ENCODE results near the gene PLPPR3. TPM values are rescaled to one million over a fixed set of nuclear protein-coding genes. Genes with fewer than 3 reads are reported as not detected.

PLPPR3 gene, protein sequence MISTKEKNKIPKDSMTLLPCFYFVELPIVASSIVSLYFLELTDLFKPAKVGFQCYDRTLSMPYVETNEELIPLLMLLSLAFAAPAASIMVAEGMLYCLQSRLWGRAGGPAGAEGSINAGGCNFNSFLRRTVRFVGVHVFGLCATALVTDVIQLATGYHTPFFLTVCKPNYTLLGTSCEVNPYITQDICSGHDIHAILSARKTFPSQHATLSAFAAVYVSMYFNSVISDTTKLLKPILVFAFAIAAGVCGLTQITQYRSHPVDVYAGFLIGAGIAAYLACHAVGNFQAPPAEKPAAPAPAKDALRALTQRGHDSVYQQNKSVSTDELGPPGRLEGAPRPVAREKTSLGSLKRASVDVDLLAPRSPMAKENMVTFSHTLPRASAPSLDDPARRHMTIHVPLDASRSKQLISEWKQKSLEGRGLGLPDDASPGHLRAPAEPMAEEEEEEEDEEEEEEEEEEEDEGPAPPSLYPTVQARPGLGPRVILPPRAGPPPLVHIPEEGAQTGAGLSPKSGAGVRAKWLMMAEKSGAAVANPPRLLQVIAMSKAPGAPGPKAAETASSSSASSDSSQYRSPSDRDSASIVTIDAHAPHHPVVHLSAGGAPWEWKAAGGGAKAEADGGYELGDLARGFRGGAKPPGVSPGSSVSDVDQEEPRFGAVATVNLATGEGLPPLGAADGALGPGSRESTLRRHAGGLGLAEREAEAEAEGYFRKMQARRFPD
- total RNA-seq = not detected

DNA sequence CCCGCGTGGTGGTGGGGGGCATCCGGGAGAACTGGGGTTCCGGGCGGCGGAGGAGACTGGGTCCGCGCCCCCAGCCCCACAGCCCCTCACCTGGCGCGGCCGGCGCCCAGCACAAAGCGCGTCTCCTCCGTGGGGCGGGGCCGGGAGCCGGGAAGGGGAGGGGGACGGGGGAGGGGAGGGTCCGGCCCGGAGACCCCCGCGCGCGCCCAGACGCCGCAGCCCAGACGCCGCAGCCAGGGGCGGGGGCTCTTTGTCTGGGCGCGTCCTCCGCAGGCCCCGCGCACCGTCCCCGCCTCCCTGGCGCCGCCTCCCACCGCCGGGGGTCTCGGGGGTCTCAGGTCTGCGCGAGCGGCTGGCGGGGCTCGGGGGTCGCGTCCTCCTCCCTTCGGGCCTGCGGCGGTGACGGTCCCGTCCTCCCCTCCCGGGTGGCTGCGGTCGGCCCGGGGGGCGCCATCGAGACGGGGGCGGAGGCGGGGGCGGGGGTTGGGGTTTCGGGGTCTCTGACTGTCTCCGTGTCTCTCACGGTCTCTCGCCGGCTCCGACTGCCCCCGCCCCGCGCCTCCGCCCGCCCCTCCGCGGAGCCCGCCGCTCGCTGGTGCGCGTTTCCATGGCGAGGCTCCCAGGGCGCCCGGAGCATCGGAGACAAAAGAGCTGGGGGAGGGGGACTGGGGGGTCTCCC is at the start of gene PLPPR3:
TSS of gene PLPPR3 (minus strand) at position 131 of the 679 bp plus-strand sequence. CDS start 396 bp downstream, outside the sequence.
- Histone ChIP-seq H3K9me3 (no peaks in the 10 kb centered on the region), H3K4me1 (peaks cover 0 to 15% (median 11%) of the 10 kb centered on the region in 4 donors), H3K27me3 (peaks cover 0 to 24% of the 10 kb centered on the region in 2 donors), H3K36me3 (no peaks in the 10 kb centered on the region), H3K27ac (no peak within 1 kb of the TSS), H3K4me3 (peak within 1 kb of the TSS in 3 of 4 donors; percentile 22 to 43 (median 36))
- TF ChIP-seq POLR2A (IDR thresholded peaks at IDR 0.05) = no peak
- TF ChIP-seq, protein P1, sequence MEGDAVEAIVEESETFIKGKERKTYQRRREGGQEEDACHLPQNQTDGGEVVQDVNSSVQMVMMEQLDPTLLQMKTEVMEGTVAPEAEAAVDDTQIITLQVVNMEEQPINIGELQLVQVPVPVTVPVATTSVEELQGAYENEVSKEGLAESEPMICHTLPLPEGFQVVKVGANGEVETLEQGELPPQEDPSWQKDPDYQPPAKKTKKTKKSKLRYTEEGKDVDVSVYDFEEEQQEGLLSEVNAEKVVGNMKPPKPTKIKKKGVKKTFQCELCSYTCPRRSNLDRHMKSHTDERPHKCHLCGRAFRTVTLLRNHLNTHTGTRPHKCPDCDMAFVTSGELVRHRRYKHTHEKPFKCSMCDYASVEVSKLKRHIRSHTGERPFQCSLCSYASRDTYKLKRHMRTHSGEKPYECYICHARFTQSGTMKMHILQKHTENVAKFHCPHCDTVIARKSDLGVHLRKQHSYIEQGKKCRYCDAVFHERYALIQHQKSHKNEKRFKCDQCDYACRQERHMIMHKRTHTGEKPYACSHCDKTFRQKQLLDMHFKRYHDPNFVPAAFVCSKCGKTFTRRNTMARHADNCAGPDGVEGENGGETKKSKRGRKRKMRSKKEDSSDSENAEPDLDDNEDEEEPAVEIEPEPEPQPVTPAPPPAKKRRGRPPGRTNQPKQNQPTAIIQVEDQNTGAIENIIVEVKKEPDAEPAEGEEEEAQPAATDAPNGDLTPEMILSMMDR (IDR thresholded peaks at IDR 0.05) = no peak
- no peak for DNase-seq

DNA sequence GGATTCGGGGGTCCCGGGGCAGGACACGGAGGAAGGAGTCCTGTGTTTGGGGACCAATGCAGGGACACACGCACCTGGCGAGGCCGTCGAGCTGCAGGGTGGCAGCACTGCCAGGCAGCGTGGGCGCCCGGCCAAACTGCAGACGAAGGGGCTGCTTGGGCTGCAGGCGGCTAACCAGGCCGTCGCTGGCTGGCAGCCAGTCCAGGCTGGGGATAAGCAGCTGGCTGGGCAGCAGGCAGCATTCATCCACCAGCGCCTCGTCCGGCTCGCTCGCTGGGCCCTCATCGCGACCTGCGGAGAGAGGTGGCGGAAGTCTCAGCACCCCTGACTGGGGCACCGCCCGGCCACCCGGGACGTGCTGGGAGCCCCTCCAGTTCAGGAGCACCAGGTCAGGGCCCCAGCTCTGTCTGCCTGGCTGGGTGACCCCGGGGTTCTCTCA is 49.2 kb upstream of the PLPPR3 start:
- H3K36me3 ChIP-seq = peaks cover 0 to 51% (median 0%) of the 10 kb centered on the region in 3 donors
- H3K9me3 ChIP-seq = no peaks in the 10 kb centered on the region
- no peak overlapping the region for H3K27ac ChIP-seq
- H3K4me3 ChIP-seq = no peak overlapping the region
- TF ChIP-seq POLR2A (IDR thresholded peaks at IDR 0.05) = no peak
- TF ChIP-seq, protein P1 (IDR thresholded peaks at IDR 0.05) = no peak
- no peak for DNase-seq
- no peaks in the 10 kb centered on the region for H3K27me3 ChIP-seq
- peaks cover 0 to 10% (median 7%) of the 10 kb centered on the region in 4 donors for H3K4me1 ChIP-seq

DNA sequence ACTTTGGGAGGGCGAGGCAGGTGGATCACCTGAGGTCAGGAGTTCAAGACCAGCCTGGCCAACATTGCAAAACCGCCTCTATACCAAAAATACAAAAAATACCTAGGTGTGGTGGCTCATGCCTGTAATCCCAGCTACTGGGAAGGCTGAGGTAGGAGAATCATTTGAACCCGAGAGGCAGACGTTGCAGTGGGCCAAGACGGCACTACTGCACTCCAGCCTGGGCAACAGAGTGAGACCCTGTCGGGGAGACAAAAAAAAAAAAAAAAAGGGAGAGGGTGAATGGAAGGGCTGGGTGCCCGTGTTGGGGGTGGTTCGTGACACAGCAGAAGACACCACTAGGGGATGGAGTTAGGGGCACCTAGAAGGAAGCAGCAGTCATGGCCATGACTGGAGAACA is 48.6 kb upstream of the PLPPR3 start:
- H3K4me1 ChIP-seq = peaks cover 0 to 10% (median 7%) of the 10 kb centered on the region in 4 donors
- peak overlapping the region in 3 of 4 donors; percentile 57 to 81 (median 79) for H3K27ac ChIP-seq
- H3K36me3 ChIP-seq = peaks cover 0 to 45% (median 0%) of the 10 kb centered on the region in 3 donors
- no peak for TF ChIP-seq POLR2A (IDR thresholded peaks at IDR 0.05)
- TF ChIP-seq, protein P1 (IDR thresholded peaks at IDR 0.05) = no peak
- no peaks in the 10 kb centered on the region for H3K27me3 ChIP-seq
- DNase-seq = no peak
- no peaks in the 10 kb centered on the region for H3K9me3 ChIP-seq
- no peak overlapping the region for H3K4me3 ChIP-seq

DNA sequence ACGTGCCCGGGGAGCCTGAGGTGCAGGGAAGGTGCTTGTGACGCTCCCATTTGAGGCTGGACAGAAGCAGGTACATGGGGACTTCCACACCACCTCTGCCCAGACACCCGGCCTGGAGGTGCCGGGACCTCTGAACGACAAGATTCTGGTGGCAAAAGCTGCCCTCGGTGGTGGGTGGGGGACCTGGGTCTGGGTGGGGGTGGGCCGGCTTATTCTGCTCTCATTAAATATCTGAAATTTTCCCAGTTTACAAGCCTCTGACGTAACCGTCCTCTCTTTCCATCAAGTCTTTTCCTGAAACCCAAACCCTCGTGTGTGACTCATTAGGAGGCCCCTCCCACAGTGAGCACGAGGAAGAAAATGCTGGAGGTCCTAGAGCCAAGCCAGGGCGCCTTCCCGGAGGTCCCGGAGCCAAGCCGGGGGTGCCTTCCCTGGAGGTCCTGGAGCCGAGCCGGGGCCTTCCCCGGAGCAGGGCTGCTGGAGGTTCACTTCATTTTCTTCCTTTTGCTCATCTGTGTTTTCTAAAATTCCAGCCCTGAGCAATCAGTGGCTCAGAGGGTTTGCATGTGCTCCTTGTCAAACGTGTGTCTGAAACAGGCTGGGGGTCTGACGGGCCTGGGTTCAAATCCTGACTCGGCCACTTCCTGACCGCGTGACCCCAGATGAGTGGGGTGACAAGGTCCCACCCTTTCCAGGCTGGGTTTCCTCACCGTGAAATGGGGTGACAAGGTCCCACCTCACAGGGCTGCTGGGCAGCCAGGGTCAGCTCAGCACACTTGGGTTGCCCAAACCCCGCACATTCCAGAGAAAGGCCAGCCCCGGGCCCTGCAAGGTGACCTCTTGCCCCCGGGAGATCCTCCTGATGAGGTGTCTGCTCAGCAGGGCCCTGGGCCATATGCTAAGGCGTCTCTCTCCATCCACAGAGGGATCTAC is 47.8 kb upstream of the PLPPR3 start:
- peak in 1 of 3 donors; percentile 76 for DNase-seq
- peaks cover 0 to 10% (median 7%) of the 10 kb centered on the region in 4 donors for H3K4me1 ChIP-seq
- no peak for TF ChIP-seq POLR2A (IDR thresholded peaks at IDR 0.05)
- TF ChIP-seq, protein P1 (IDR thresholded peaks at IDR 0.05) = no peak
- H3K27ac ChIP-seq = peak overlapping the region; percentile 57 to 81 (median 75)
- H3K27me3 ChIP-seq = no peaks in the 10 kb centered on the region
- no peaks in the 10 kb centered on the region for H3K9me3 ChIP-seq
- H3K4me3 ChIP-seq = no peak overlapping the region
- H3K36me3 ChIP-seq = peaks cover 0 to 36% (median 0%) of the 10 kb centered on the region in 3 donors

Measured in Peyer's patch (tissue), 4 donors.